WERI-Rb-1 (cell line): Measurements from ENCODE around the gene CYP4F22.

Experiments used
- DNase-seq: peaks from one replicate; pipeline ENCODE4 v3.0.0-alpha.2; 2020
- H3K27ac ChIP-seq: fragments of 250-450 bp; sonication (Bioruptor Pico); 2 replicates; pipeline ENCODE4 v1.5.1; 2020; ENCODE audit warnings: mild to moderate bottlenecking, moderate library complexity
- H3K27me3 ChIP-seq: fragments of 250-450 bp; sonication (Bioruptor Pico); 2 replicates; pipeline ENCODE4 v1.5.1; 2021; ENCODE audit warnings: mild to moderate bottlenecking, low read depth, moderate library complexity; ENCODE audit not compliant: insufficient read depth, severe bottlenecking
- H3K36me3 ChIP-seq: fragments of 250-450 bp; sonication (Bioruptor Pico); 2 replicates; pipeline ENCODE4 v1.5.1; 2020; ENCODE audit warnings: mild to moderate bottlenecking, moderate library complexity
- H3K4me3 ChIP-seq: 2 replicates; pipeline ENCODE4 v1.5.1; 2011; ENCODE audit warnings: low read depth, mild to moderate bottlenecking, control low read depth, low read length
- H3K9me3 ChIP-seq: fragments of 250-450 bp; sonication (Bioruptor Pico); 2 replicates; pipeline ENCODE4 v1.5.1; 2021; ENCODE audit warnings: mild to moderate bottlenecking, moderate library complexity; ENCODE audit not compliant: severe bottlenecking
- CTCF ChIP-seq: IDR thresholded peaks from 2 replicates; pipeline ENCODE4 v1.5.1; 2011; ENCODE audit warnings: low read depth, mild to moderate bottlenecking, control low read depth, inconsistent platforms, low read length

CYP4F22 gene

GRCh38 chr19:15508035-15508710, at the start of gene CYP4F22:
Gene CYP4F22, plus strand, starts transcription at chr19:15508525. Its CDS starts 16,812 bp downstream, at chr19:15525337.
- Histone ChIP-seq H3K27me3 (peaks cover 81% of the 10 kb centered on the region), H3K36me3 (no peaks in the 10 kb centered on the region), H3K27ac (no peak within 1 kb of the TSS), H3K4me3 (no peak within 1 kb of the TSS), H3K9me3 (no peaks in the 10 kb centered on the region)
- no peak for TF ChIP-seq CTCF
- no peak for DNase-seq

- peaks cover 67% of the 10 kb centered on the region for H3K27me3 ChIP-seq
- H3K9me3 ChIP-seq = no peaks in the 10 kb centered on the region
- H3K4me3 ChIP-seq = no peak overlapping the region
- no peak for DNase-seq
- no peak for TF ChIP-seq CTCF
- H3K27ac ChIP-seq = no peak overlapping the region
- H3K36me3 ChIP-seq = no peaks in the 10 kb centered on the region
These were observed 46.6 kb upstream of the CYP4F22 start for GRCh38 chr19:15461694-15462093.

- Histone ChIP-seq H3K27me3 (peaks cover 68% of the 10 kb centered on the region), H3K36me3 (no peaks in the 10 kb centered on the region), H3K4me3 (no peak overlapping the region), H3K27ac (no peak overlapping the region), H3K9me3 (no peaks in the 10 kb centered on the region)
- TF ChIP-seq CTCF = no peak
- no peak for DNase-seq
These were observed 44.4 kb upstream of the CYP4F22 start for GRCh38 chr19:15463861-15464371.

- no peaks in the 10 kb centered on the region for H3K9me3 ChIP-seq
- H3K27me3 ChIP-seq = peaks cover 73% of the 10 kb centered on the region
- no peaks in the 10 kb centered on the region for H3K36me3 ChIP-seq
- TF ChIP-seq CTCF = no peak
- DNase-seq = no peak
- no peak within 1 kb of the TSS for H3K4me3 ChIP-seq
- H3K27ac ChIP-seq = no peak within 1 kb of the TSS
These were observed 43.6 kb upstream of the CYP4F22 start, which contains the start of gene RASAL3 for GRCh38 chr19:15464394-15465385. Gene RASAL3, minus strand, starts transcription at chr19:15464544. Its CDS starts 186 bp downstream, at chr19:15464358.

GRCh38 chr19:15466851-15467733, 41.2 kb upstream of the CYP4F22 start:
- no peak for TF ChIP-seq CTCF
- no peaks in the 10 kb centered on the region for H3K36me3 ChIP-seq
- no peak overlapping the region for H3K27ac ChIP-seq
- peaks cover 3% of the 10 kb centered on the region for H3K9me3 ChIP-seq
- H3K4me3 ChIP-seq = no peak overlapping the region
- H3K27me3 ChIP-seq = peaks cover 77% of the 10 kb centered on the region
- DNase-seq = no peak
